Measurements from ENCODE around the gene GPC1.

GPC1 gene

DNA sequence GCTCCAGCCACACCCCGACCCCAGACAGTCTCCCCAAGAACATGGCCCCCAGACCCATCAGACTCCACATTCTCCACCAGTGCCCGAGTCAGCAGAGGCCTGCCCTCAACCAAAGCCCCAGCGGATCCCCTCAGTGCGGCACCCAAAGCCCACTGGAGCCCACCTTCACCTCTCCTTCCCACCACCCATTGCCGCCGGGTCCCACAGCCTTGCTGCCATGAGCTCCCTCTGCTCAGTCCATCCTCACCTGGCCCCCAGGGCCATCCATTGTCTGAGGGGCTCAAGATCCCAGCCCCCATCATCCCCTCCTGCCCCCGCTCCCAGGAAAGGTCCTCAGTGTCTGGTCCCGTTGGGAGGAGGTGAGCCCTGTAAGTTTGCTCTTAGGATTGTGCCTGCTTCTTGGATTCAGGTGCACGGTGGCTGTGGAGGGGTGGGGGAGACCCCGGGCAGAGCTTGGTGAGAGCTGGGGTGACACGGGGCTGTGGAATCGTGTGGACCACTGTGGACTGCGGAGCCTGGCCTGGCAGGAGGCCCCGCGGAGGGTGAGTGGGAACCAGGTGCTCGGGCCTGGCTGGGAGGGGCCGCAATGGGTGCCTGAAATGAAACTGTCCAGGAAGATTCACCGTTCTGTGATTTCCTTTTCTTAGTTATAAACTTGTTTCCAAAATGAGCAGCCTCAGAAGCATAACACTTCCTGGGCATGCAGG, 32.7 kb upstream of the GPC1 start:
- no peak for TF ChIP-seq CTCF (IDR thresholded peaks at IDR 0.05; ENCODE audit: control insufficient read depth, insufficient read depth, low read depth, low read length, missing control alignments)
- no peak for DNase-seq (ENCODE audit: low read depth)
- no peak overlapping the region for H3K4me3 ChIP-seq (ENCODE audit: control insufficient read depth, low read depth, low read length)

DNA sequence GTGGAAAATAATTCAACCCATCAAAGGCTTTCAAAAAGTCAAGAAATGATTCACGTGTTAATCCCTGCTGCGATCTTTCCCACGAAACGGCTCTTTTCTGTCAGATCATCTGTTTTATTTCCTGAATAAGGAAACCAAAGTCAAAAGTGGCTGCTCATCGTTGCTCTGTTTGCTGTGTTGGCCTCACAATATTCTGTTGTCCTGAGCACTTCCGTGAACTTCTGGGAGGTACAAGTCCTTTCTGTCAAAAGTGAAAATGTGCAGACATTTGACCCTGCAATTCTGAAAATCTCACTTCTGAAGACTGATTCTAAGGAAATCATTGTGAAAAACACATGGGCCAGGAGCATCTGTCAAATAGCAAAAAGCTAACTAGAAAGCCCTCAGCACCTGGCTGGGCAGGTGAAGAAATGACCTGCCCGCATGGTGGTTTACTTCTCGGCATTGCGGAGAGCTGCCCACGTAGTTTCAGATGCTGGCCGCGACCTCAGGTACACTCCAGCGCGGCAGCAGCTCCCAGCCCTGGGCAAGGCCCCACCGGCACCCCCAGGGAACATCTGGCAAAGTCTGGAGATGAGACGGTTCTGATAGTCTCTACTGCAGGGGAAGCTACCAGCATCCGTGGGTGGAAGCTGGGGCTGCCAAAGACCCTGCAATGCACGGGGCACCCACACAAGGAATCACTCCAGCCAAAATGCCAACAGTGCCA, 31.9 kb upstream of the GPC1 start:
- TF ChIP-seq CTCF (IDR thresholded peaks at IDR 0.05; ENCODE audit: control insufficient read depth, insufficient read depth, low read depth, low read length, missing control alignments) = no peak
- no peak overlapping the region for H3K4me3 ChIP-seq (ENCODE audit: control insufficient read depth, low read depth, low read length)
- no peak for DNase-seq (ENCODE audit: low read depth)

- H3K4me3 ChIP-seq (ENCODE audit: control insufficient read depth, low read depth, low read length) = no peak overlapping the region
- no peak for DNase-seq (ENCODE audit: low read depth)
- TF ChIP-seq CTCF (IDR thresholded peaks at IDR 0.05; ENCODE audit: control insufficient read depth, insufficient read depth, low read depth, low read length, missing control alignments) = no peak
Measured at GRCh38 chr2:240404174-240404852, 31.1 kb upstream of the GPC1 start.

DNA sequence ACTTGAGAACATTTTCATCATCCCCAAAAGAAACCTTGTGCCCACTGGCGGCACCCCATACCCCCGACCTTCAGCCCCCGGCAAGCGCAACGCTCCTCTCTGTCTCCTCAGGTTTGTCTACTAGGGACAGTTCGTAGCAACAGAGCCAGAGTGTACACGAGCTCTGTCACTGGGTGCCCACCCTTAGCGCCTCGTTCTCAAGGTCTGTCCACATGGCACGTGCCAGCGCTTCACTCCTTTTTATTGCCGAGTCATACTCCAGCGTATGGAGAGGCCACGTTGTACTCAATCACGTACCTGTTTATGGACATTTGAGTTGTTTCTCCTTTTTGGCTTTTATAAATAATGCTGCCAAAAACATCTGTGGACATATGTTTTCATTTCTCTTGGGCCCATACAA, 30.3 kb upstream of the GPC1 start:
- no peak for DNase-seq (ENCODE audit: low read depth)
- TF ChIP-seq CTCF (IDR thresholded peaks at IDR 0.05; ENCODE audit: control insufficient read depth, insufficient read depth, low read depth, low read length, missing control alignments) = no peak
- no peak overlapping the region for H3K4me3 ChIP-seq (ENCODE audit: control insufficient read depth, low read depth, low read length)

GRCh38 chr2:240405684-240406313, 29.7 kb upstream of the GPC1 start:
- H3K4me3 ChIP-seq (ENCODE audit: control insufficient read depth, low read depth, low read length) = no peak overlapping the region
- TF ChIP-seq CTCF (IDR thresholded peaks at IDR 0.05; ENCODE audit: control insufficient read depth, insufficient read depth, low read depth, low read length, missing control alignments) = no peak
- DNase-seq (ENCODE audit: low read depth) = no peak

- no peak overlapping the region for H3K4me3 ChIP-seq (ENCODE audit: control insufficient read depth, low read depth, low read length)
- TF ChIP-seq CTCF (IDR thresholded peaks at IDR 0.05; ENCODE audit: control insufficient read depth, insufficient read depth, low read depth, low read length, missing control alignments) = no peak
- DNase-seq (ENCODE audit: low read depth) = no peak
Measured at GRCh38 chr2:240407090-240407489, 28.4 kb upstream of the GPC1 start.
